HG02588 (cell line): ENCODE data around the gene CSRP1.
A peak's percentile ranks its signal among the peaks of the same experiment; 100 is the strongest.

Experiments
- ATAC-seq: cut with Tn5 transposase; IDR thresholded peaks from one replicate; pipeline ENCODE4 v1.9.1; 2021; ENCODE audit warnings: mild to moderate bottlenecking, moderate library complexity; ENCODE audit not compliant: unreplicated experiment

The CSRP1 gene

DNA sequence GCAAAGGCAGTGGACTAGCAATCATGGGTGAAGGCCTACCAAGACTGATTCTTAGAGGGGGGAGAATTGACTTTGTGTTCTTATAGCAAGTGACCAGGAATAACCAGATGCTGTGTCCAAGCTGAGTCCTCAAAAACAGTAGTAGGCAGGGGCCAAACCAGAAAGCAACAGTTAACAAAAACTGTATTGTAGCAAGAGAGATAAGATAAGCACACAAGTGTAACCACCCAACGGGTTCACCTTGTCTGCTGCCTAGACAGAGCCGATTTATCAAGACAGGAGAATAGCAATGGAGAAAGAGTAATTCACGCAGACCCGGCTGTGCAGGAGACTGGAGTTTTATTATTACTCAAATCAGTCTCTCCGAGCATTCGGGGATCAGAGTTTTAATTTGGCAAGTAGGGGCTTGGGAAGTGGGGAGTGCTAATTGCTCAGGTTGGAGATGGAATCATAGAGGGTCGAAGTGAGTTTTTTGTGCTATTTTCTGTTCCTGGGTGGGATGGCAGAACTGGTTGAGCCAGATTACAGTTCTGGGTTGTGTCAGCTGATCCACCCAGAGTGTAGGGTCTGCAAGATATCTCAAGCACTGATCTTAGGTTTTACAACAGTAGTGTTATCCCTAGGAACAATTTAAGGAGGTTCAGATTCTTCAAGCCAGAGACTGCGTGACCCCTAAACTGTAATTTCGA is 8.3 kb upstream of the CSRP1 start:
- ATAC-seq = no peak

DNA sequence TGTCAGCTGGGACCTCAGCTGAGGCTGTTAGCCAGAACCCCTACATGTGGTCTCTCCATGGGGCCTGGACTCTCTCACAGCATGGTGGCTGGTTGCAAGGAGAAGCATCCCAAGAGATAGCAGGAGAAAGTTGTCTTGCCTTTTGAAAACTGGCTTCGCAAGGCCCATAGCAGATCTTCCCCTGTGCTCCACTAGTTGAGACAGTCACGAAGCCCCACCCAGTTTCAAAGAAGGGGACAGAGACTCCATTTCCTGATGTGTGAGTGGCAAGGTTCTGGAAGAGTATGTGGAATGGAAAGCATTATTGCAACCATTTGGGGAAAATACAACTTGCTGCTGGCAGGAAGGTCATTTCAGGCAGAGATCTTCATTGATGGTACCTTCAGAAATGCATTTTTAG is 7.5 kb upstream of the CSRP1 start:
- ATAC-seq = no peak

DNA sequence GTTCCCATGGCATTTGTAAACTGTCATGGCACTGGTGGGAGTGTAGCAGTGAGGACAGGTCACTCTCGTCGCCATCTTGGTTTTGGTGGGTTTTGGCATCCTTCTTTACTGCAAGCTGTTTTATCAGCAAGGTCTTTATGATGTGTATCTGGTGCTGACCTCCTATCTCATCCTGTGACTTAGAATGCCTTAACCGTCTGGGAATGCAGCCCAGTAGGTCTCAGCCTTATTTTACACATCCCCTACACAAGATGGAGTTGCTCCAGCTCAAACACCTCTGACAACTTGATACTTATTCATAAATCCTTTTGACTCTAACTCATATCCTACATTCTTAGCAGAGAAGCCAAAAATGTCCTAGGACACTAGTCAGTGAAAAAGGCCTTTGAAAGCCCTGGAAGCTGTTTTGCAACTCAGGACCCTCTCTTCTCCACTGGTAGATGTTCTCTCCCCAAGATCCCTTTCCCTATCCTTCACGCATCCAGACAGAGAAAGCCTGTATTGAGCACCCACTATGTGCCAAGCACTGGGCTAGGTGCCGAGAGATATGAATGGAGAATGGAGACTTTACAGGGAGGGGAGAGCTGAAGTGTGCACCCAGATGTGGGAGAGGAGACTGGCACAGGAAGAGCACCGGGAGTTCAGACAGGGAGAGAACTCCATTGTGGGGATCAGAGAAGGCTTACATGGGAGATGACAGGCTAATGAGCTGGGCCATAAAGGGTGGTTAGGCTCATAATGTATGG is 6.7 kb upstream of the CSRP1 start:
- no peak for ATAC-seq

- no peak for ATAC-seq
Observed at GRCh38 chr1:201511941-201512539, 5.1 kb upstream of the CSRP1 start.

GRCh38 chr1:201511396-201511940 is 4.5 kb upstream of the CSRP1 start:
- no peak for ATAC-seq

DNA sequence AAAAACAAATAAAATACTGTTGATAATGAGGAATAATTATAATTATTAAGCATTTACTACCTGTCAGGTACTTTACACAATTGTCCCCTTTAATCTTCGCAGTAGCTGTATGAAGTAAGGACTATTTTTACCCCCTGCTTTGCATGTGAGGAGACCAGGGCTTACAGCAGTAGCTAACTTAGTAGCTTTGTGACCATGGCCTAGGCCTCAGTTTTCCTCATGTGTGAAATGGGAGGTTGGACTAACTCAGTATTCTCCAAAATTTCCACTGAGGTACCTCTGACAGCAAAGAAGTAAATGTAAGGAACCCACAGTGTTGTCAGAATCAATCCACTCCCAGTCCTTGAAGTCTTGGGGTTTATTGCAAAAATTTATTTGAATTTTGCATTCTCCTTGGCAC is 3.8 kb upstream of the CSRP1 start:
- ATAC-seq = no peak

DNA sequence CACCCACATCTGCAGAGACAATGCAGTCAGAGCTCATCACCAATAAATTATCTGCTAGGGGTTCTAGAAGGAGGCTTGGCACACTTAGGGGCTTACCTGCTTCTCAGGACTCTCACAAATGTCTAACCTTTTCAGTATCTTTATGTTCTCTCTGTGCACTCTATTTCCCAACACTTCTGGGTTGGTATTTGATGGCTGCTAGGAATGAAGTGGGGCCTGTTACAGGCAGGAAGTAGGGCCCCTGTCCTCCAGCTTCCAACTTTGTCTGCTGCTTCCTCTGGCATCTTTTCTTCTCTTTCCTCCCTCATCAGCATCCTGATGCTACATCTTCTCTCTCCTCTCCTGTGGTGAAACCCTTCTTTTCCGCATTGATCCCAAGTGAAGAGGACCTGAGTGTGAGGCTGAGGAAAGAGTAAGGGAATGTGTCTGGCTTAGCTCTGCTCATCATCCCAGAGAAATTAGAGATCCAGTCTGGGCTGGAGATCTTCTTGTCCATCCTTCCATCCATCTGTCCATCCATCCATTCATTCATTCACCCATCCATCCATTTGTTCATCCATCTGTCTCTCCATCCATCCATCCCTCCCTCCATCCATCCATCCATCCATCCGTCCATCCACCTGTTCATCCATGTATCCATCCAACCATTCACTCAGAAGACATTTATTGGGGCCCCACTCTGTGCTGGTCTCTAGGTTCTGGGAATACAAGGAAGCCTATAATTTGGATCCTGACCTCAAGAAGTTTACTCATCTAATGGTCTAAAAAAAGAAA is 2.9 kb upstream of the CSRP1 start:
- ATAC-seq = no peak

DNA sequence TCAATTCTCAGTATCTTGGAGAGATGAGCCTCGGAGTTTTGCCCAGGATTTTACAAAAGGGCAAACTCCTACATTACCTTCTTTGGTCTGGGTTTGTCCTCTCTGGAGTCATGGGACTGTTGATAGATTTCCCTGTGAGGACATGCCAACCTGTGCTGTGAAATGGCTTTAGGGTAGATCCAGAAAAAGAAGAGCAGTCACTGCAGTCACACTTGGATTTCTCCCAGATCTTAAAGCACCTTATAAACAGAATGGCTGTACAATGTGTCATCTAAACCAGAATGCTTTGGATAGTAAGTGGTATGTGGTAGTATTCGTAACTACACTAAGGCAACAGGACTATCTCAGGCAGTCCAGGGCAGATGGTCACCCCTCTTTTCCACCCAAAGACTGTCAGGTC is 1.9 kb upstream of the CSRP1 start:
- no peak for ATAC-seq

- peak; percentile 8 for ATAC-seq
Observed at GRCh38 chr1:201507360-201507675, 395 bp upstream of the CSRP1 start.

DNA sequence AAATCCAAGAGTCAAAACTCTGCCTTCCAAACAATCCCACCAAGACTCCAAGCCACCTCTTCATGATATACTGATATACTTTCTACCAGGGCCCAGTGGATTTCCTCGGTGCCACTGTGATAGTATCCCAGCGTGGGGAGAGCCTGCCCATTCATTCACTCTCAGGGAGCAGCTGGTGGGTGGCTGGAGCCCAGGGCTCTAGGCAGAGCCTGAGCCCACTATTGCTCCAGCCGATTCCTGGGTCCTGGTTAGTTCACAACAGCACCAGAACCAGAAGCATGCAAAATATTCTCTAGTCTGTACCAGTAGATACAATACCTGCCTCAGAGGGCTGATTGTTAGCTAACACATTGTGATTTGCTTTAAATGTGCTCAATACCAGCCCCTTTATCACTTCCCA is 831 bp downstream of the CSRP1 start:
- no peak for ATAC-seq

DNA sequence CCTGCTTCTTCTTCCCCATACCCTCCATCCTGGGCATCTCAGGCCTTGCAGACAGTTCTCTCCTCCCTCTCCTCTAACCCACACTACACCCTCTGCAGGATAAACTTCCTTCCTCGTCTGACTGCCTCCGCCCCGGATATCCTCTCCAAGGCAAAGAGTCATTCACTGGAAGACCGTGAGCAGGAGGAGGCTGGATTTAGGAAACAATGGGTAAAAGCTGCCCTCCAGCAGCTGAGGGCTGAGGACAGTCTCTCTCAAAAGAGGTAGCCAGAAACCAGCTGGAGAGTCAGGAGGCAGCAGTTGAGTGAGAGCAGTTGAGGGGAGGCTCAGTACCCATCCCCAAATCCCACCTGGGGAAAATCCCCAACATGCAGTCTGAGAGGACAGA is 1.4 kb downstream of the CSRP1 start:
- no peak for ATAC-seq

GRCh38 chr1:201504799-201505502 is 2.0 kb downstream of the CSRP1 start:
- no peak for ATAC-seq

DNA sequence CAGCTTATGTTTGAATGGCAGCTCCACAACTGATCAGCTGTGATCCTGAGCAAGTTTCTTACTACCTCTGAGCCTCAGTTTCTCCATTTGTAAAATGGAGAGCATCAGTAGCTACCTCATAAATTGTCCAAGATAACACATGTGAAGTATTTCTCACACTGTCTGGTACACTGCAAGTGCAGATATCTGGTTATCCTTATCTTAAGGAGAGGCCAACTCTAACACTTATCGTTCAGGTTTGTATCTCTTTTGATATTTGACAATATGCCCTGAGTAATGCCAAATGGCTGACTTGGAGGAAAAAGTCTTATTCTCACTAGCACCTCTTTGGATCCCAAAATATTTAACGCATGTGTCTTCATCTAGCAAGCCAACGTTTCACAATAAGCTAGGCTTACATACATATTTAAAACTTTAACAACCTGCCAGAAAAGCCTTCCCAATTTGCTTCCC is 2.7 kb downstream of the CSRP1 start:
- no peak for ATAC-seq

DNA sequence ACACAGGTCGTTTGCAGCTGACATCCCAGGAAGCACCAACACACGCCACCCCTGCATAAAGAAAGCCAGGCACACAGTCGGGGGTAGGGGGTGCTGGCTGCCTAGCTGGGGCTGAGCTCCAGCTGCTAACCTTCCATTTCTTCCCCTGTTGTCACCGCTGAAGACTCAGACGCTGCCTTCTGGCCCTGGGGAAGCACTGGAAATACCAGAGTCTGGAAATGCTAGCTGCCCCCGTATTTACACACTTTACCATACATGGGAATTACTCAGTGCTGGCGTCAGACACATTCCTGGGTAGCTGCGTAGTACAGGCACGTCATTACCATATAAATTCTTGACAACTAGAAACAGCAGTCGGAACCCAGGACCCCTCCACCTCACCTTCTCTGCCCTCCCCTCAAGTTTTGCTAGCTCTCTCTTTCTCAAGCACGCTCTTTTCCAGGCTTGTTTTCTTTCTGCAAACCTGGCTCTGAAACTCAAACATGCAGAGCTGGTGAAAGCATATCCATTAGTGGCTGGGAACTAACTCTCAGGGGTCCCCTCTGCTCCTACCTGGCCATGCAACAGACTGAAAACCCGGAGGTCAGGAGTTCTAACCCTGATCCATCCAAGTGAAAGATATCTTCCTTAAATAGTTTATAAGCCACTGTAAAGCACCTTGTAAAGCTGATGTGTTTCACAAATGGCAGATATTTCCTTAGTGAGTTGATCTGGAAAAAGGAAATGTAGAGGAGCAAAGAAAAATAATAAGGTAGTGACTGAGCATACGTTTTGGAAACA is 3.3 kb downstream of the CSRP1 start:
- no peak for ATAC-seq

DNA sequence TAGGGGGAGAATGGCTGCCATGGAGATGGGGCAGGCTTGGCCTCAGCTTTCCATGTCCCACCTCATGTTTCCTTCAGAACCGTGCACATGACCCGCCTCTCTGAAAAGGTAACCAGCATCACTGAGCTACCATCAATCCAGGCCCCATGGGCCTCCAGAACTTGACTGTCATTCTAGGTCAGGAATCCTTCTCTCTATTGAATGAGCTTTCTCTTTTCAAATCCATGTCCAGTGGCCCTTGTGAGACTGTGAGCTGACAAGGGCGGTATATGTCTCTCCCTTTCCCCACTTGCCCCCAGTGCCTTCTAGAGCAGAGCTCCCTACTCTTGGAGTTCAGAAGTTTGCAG is 4.4 kb downstream of the CSRP1 start:
- no peak for ATAC-seq

DNA sequence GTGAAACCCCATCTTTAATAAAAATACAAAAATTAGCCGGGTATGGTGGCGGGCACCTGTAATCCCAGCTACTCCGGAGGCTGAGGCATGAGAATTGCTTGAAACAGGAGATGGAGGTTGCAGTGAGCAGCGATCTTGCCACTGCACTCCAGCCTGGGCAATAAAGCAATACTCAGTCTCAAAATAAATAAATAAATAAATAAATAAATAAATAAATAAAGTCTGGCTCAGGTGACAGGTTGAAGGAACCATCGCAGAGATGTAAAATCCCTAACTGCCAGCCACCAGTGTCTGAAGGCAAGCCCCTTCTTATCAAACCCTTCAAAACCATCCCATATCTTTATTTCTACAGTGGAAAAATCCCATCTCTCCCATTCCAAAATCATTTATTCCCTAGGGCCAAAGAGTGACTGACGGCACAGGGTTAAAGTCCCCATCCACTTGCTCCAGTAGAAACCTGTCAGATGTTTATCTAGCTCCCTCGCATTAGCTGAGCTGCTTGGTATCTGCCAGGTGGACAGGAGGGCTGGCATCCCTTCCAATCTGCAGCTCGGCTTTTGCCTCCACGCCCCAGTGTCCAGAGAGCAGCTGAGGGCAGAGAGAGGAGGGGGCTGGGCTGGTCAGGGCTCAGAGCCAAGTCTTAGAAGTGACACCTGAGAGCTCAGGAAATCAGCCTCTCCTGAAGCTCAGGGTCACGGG is 5.0 kb downstream of the CSRP1 start:
- no peak for ATAC-seq

- ATAC-seq = no peak
Observed at GRCh38 chr1:201501144-201501543, 5.8 kb downstream of the CSRP1 start.

- no peak for ATAC-seq
Observed at GRCh38 chr1:201500670-201501120, 6.2 kb downstream of the CSRP1 start.
